Osteocyte (in vitro differentiated cells): ENCODE data around the gene TESK2. TPM values are rescaled to one million over a fixed set of nuclear protein-coding genes. Genes with fewer than 3 reads are reported as not detected.

ENCODE experiments used
- DNase-seq: peaks from one replicate; pipeline ENCODE4 v3.0.0; 2021; ENCODE audit warnings: mixed read lengths; ENCODE audit not compliant: unreplicated experiment; ENCODE audit errors: extremely low spot score
- H3K27ac Mint-ChIP-seq: one replicate; pipeline ENCODE4 v1.8.0; 2021; ENCODE audit warnings: mild to moderate bottlenecking, mixed read lengths; ENCODE audit not compliant: unreplicated experiment
- H3K27me3 Mint-ChIP-seq: one replicate; pipeline ENCODE4 v1.8.0; 2021; ENCODE audit warnings: mixed read lengths; ENCODE audit not compliant: unreplicated experiment
- H3K36me3 Mint-ChIP-seq: one replicate; pipeline ENCODE4 v1.8.0; 2021; ENCODE audit warnings: mixed read lengths; ENCODE audit not compliant: unreplicated experiment
- H3K4me1 Mint-ChIP-seq: one replicate; pipeline ENCODE4 v1.8.0; 2021; ENCODE audit warnings: mixed read lengths; ENCODE audit not compliant: unreplicated experiment
- H3K4me3 Mint-ChIP-seq: one replicate; pipeline ENCODE4 v1.8.0; 2021; ENCODE audit warnings: mild to moderate bottlenecking, moderate library complexity, mixed read lengths; ENCODE audit not compliant: unreplicated experiment
- H3K9me3 Mint-ChIP-seq: one replicate; pipeline ENCODE4 v1.8.0; 2021; ENCODE audit warnings: mixed read lengths; ENCODE audit not compliant: unreplicated experiment
- total RNA-seq: library from RNA; stranded (reverse); gene quantifications from 2 replicates; pipeline ENCODE4 v1.2.1, GENCODE V29; 2021
- TF ChIP-seq, protein P1 (sequence below): fragments of 200-600 bp; sonication (generic); IDR thresholded peaks from 2 replicates; pipeline ENCODE4 v1.5.0; 2021; ENCODE audit warnings: antibody characterized with exemption, mild to moderate bottlenecking, moderate library complexity

TESK2 gene
- total RNA-seq, 1 donor from 2014 or later: 2.7 TPM

- Mint-ChIP-seq H3K36me3 (peaks cover 5% of the 10 kb centered on the region), H3K9me3 (no peaks in the 10 kb centered on the region), H3K27me3 (no peaks in the 10 kb centered on the region), H3K27ac (no peak overlapping the region), H3K4me3 (no peak overlapping the region), H3K4me1 (peaks cover 3% of the 10 kb centered on the region)
- no peak for DNase-seq
- TF ChIP-seq, protein P1, sequence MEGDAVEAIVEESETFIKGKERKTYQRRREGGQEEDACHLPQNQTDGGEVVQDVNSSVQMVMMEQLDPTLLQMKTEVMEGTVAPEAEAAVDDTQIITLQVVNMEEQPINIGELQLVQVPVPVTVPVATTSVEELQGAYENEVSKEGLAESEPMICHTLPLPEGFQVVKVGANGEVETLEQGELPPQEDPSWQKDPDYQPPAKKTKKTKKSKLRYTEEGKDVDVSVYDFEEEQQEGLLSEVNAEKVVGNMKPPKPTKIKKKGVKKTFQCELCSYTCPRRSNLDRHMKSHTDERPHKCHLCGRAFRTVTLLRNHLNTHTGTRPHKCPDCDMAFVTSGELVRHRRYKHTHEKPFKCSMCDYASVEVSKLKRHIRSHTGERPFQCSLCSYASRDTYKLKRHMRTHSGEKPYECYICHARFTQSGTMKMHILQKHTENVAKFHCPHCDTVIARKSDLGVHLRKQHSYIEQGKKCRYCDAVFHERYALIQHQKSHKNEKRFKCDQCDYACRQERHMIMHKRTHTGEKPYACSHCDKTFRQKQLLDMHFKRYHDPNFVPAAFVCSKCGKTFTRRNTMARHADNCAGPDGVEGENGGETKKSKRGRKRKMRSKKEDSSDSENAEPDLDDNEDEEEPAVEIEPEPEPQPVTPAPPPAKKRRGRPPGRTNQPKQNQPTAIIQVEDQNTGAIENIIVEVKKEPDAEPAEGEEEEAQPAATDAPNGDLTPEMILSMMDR: no peak
These were observed 158.6 kb downstream of the TESK2 start for GRCh38 chr1:45332346-45332720.

- H3K4me1 Mint-ChIP-seq: peaks cover 3% of the 10 kb centered on the region
These were observed 159.3 kb downstream of the TESK2 start for GRCh38 chr1:45331436-45332345.

GRCh38 chr1:45329445-45329844, 161.5 kb downstream of the TESK2 start:
- Mint-ChIP-seq H3K27me3 (no peaks in the 10 kb centered on the region), H3K27ac (no peak overlapping the region), H3K36me3 (peaks cover 5% of the 10 kb centered on the region), H3K4me3 (no peak overlapping the region), H3K9me3 (no peaks in the 10 kb centered on the region), H3K4me1 (peaks cover 3% of the 10 kb centered on the region)
- DNase-seq: no peak
- TF ChIP-seq, protein P1: no peak

More at GRCh38 chr1:45331436-45332345, 159.3 kb downstream of the TESK2 start:
- TF ChIP-seq, protein P1: no peak
- DNase-seq: no peak
- Mint-ChIP-seq H3K36me3 (peaks cover 5% of the 10 kb centered on the region), H3K4me3 (no peak overlapping the region), H3K27ac (no peak overlapping the region), H3K27me3 (no peaks in the 10 kb centered on the region), H3K9me3 (no peaks in the 10 kb centered on the region)

- Mint-ChIP-seq H3K4me1 (peaks cover 3% of the 10 kb centered on the region), H3K36me3 (peaks cover 5% of the 10 kb centered on the region), H3K27ac (no peak overlapping the region), H3K9me3 (no peaks in the 10 kb centered on the region), H3K27me3 (no peaks in the 10 kb centered on the region), H3K4me3 (no peak overlapping the region)
- TF ChIP-seq, protein P1: no peak
- DNase-seq: no peak
These were observed 162.3 kb downstream of the TESK2 start for GRCh38 chr1:45328680-45329079.
